IMR-90 (cell line): ENCODE measurements around the gene PRKACG. TPM values are rescaled to one million over a fixed set of nuclear protein-coding genes. Genes with fewer than 3 reads are reported as not detected.

ENCODE experiments used
- ATAC-seq: fragments of 200-7000 bp; cut with Tn5 transposase; 2 replicates; pipeline ENCODE4 v1.9.1; 2020; ENCODE audit warnings: low read depth, mild to moderate bottlenecking, moderate library complexity
- BruUV-seq: library from RNA; stranded (reverse); fragments of 400-500 nt; replicated peaks from 2 replicates; lab custom pipeline; 2021; lab: Mats Ljungman, UMichigan
- CTCF ChIA-PET: fragments of 300-600 bp; formaldehyde crosslinking; extraction: SDS; loops from one replicate; lab custom pipeline; 2021; ENCODE audit warnings: antibody characterized with exemption; lab: Yijun Ruan, JAX
- POLR2A ChIA-PET: fragments of 300-600 bp; sonication (Branson Sonifier 250); formaldehyde crosslinking; loops from one replicate; lab custom pipeline; 2022; ENCODE audit warnings: antibody characterized with exemption; ENCODE audit not compliant: unreplicated experiment; lab: Charles Lee
- DNase-seq: peaks from one replicate; pipeline ENCODE4 v3.0.0; 2013
- H2AFZ ChIP-seq: replicated peaks from 2 replicates; pipeline ENCODE3; 2013; ENCODE audit warnings: low read length, mild to moderate bottlenecking; ENCODE audit not compliant: poor library complexity
- H2AK5ac ChIP-seq: 2 replicates; pipeline ENCODE4 v1.6.1; 2013; ENCODE audit warnings: low read depth, low read length, inconsistent platforms
- H2AK9ac ChIP-seq: replicated peaks from 2 replicates; pipeline ENCODE3; 2013; ENCODE audit warnings: mild to moderate bottlenecking, low read depth, low read length, moderate library complexity; ENCODE audit not compliant: poor library complexity
- H2BK120ac ChIP-seq: 2 replicates; pipeline ENCODE4 v1.6.1; 2013; ENCODE audit warnings: low read depth, low read length, inconsistent platforms
- H2BK15ac ChIP-seq: 3 replicates; pipeline ENCODE4 v1.6.1; 2013; ENCODE audit warnings: low read depth, low read length, inconsistent platforms
- H2BK20ac ChIP-seq: 2 replicates; pipeline ENCODE4 v1.6.1; 2013; ENCODE audit warnings: low read depth, mild to moderate bottlenecking, inconsistent platforms, low read length, moderate library complexity
- H2BK5ac ChIP-seq: 2 replicates; pipeline ENCODE4 v1.6.1; 2013; ENCODE audit warnings: mild to moderate bottlenecking, low read depth, low read length, inconsistent platforms; ENCODE audit not compliant: poor library complexity, severe bottlenecking
- H3K14ac ChIP-seq: replicated peaks from 2 replicates; pipeline ENCODE4 v1.6.1; 2013; ENCODE audit warnings: low read depth, low read length, inconsistent platforms
- H3K18ac ChIP-seq: 2 replicates; pipeline ENCODE4 v1.6.1; 2013; ENCODE audit warnings: low read depth, low read length, control low read depth
- H3K23ac ChIP-seq: 2 replicates; pipeline ENCODE4 v1.6.1; 2013; ENCODE audit warnings: low read depth, low read length, inconsistent platforms
- H3K27ac ChIP-seq: 2 replicates; pipeline ENCODE4 v1.5.1; 2013; ENCODE audit warnings: mild to moderate bottlenecking, control low read depth, low read length; ENCODE audit not compliant: insufficient read depth
- H3K27me3 ChIP-seq: 2 replicates; pipeline ENCODE4 v1.6.1; 2013; ENCODE audit warnings: low read length; ENCODE audit not compliant: control insufficient read depth, insufficient read depth
- H3K36me3 ChIP-seq: 2 replicates; pipeline ENCODE4 v1.6.1; 2013; ENCODE audit warnings: low read length, mixed read lengths; ENCODE audit not compliant: control insufficient read depth, insufficient read depth
- H3K4ac ChIP-seq: 2 replicates; pipeline ENCODE4 v1.6.1; 2013; ENCODE audit warnings: low read depth, low read length, inconsistent platforms
- H3K4me1 ChIP-seq: 2 replicates; pipeline ENCODE4 v1.6.1; 2013; ENCODE audit warnings: low read length, mixed read lengths; ENCODE audit not compliant: control insufficient read depth, insufficient read depth
- H3K4me2 ChIP-seq: 2 replicates; pipeline ENCODE4 v1.6.1; 2013; ENCODE audit warnings: low read depth, mild to moderate bottlenecking, control low read depth, low read length, moderate library complexity
- H3K4me3 ChIP-seq: 2 replicates; pipeline ENCODE4 v1.5.1; 2013; ENCODE audit warnings: low read depth, mild to moderate bottlenecking, control low read depth, low read length, moderate library complexity; ENCODE audit not compliant: insufficient read depth
- H3K56ac ChIP-seq: 2 replicates; pipeline ENCODE4 v1.6.1; 2013; ENCODE audit warnings: low read length, inconsistent platforms; ENCODE audit not compliant: insufficient read depth; ENCODE audit errors: extremely low read depth
- H3K79me1 ChIP-seq, 2 experiments: 2 replicates each; pipeline ENCODE4 v1.6.1; 2013; ENCODE audit warnings: low read length in 2 of 2, inconsistent platforms in 1 of 2, low read depth in 1 of 2
- H3K9ac ChIP-seq: 2 replicates; pipeline ENCODE4 v1.6.1; 2013; ENCODE audit warnings: low read depth, low read length, control low read depth
- H3K9me1 ChIP-seq: 2 replicates; pipeline ENCODE4 v1.6.1; 2013; ENCODE audit warnings: low read length, inconsistent platforms; ENCODE audit not compliant: insufficient read depth
- H3K9me3 ChIP-seq: 2 replicates; pipeline ENCODE4 v1.6.1; 2013; ENCODE audit warnings: low read length; ENCODE audit not compliant: control insufficient read depth, insufficient read depth
- H4K20me1 ChIP-seq: 2 replicates; pipeline ENCODE4 v1.6.1; 2013; ENCODE audit warnings: low read length, inconsistent platforms; ENCODE audit not compliant: insufficient read depth
- H4K5ac ChIP-seq: 2 replicates; pipeline ENCODE4 v1.6.1; 2013; ENCODE audit warnings: mild to moderate bottlenecking, low read depth, low read length, control low read depth
- H4K8ac ChIP-seq, 2 experiments: 2 replicates each; pipeline ENCODE4 v1.6.1; 2013; ENCODE audit warnings: low read depth in 2 of 2, low read length in 2 of 2, control low read depth in 1 of 2, inconsistent platforms in 1 of 2
- H4K91ac ChIP-seq: 2 replicates; pipeline ENCODE4 v1.6.1; 2013; ENCODE audit warnings: low read depth, low read length, inconsistent platforms; ENCODE audit not compliant: insufficient read depth
- BHLHE40 ChIP-seq: fragments of 150-350 bp; IDR thresholded peaks from 2 replicates; pipeline ENCODE4 v1.6.1; 2016; ENCODE audit warnings: mild to moderate bottlenecking, low read depth, low read length
- CEBPB ChIP-seq: IDR thresholded peaks from 2 replicates; pipeline ENCODE4 v1.6.1; 2012; ENCODE audit warnings: low read depth, low read length, improper control_type of control experiment
- CHD1 ChIP-seq: IDR thresholded peaks from 2 replicates; pipeline ENCODE4 v1.6.1; 2012; ENCODE audit warnings: low read depth, low read length, improper control_type of control experiment
- CTCF ChIP-seq: conservative IDR thresholded peaks from 2 replicates; pipeline ENCODE4 v1.5.1; 2012; ENCODE audit warnings: mild to moderate bottlenecking, low read depth, low read length, improper control_type of control experiment
- ELK1 ChIP-seq: fragments of 150-350 bp; IDR thresholded peaks from 2 replicates; pipeline ENCODE4 v1.6.1; 2016; ENCODE audit warnings: low read depth, mild to moderate bottlenecking, low read length, moderate library complexity, borderline replicate concordance
- FOS ChIP-seq: fragments of 150-350 bp; IDR thresholded peaks from 2 replicates; pipeline ENCODE4 v1.6.1; 2016; ENCODE audit warnings: low read depth, low read length
- MAFK ChIP-seq: IDR thresholded peaks from 2 replicates; pipeline ENCODE4 v1.6.1; 2012; ENCODE audit warnings: low read depth, low read length, improper control_type of control experiment
- MAZ ChIP-seq: IDR thresholded peaks from 2 replicates; pipeline ENCODE4 v1.6.1; 2012; ENCODE audit warnings: low read depth, mild to moderate bottlenecking, low read length, improper control_type of control experiment, moderate library complexity, borderline replicate concordance
- MXI1 ChIP-seq: IDR thresholded peaks from 2 replicates; pipeline ENCODE4 v1.6.1; 2012; ENCODE audit warnings: low read depth, mild to moderate bottlenecking, low read length, moderate library complexity, borderline replicate concordance
- NFE2L2 ChIP-seq: fragments of 150-350 bp; IDR thresholded peaks from 2 replicates; pipeline ENCODE4 v1.6.1; 2016; ENCODE audit warnings: low read depth, mild to moderate bottlenecking, low read length
- POLR2A ChIP-seq: IDR thresholded peaks from 2 replicates; pipeline ENCODE4 v1.6.1; 2012; ENCODE audit warnings: mild to moderate bottlenecking, low read depth, low read length
- RAD21 ChIP-seq: IDR thresholded peaks from 2 replicates; pipeline ENCODE4 v1.6.1; 2012; ENCODE audit warnings: low read length, improper control_type of control experiment
- RCOR1 ChIP-seq: IDR thresholded peaks from 2 replicates; pipeline ENCODE4 v1.6.1; 2012; ENCODE audit warnings: mild to moderate bottlenecking, low read length, improper control_type of control experiment; ENCODE audit not compliant: insufficient replicate concordance
- RFX5 ChIP-seq: IDR thresholded peaks from 2 replicates; pipeline ENCODE4 v1.8.0; 2012; ENCODE audit warnings: low read depth, mild to moderate bottlenecking, low read length, moderate library complexity
- SMC3 ChIP-seq: fragments of 150-350 bp; IDR thresholded peaks from 2 replicates; pipeline ENCODE4 v1.6.1; 2016; ENCODE audit warnings: low read depth, mild to moderate bottlenecking, antibody characterized with exemption, low read length, moderate library complexity
- USF2 ChIP-seq: fragments of 150-350 bp; IDR thresholded peaks from 2 replicates; pipeline ENCODE4 v1.6.1; 2017; ENCODE audit warnings: mild to moderate bottlenecking, antibody characterized with exemption, low read length, low read depth
- WGBS, 2 experiments: methylation state at CpG; one replicate each; pipeline versions ENCODE4 v1.1.5 to v1.1.7; 2013; ENCODE audit warnings: missing lambda C conversion rate in 2 of 2; ENCODE audit not compliant: insufficient read length in 1 of 2; ENCODE audit errors: extremely low coverage in 2 of 2; 5-methylcytosine and 5-hydroxymethylcytosine counted together
- dilution Hi-C: fragments of 300-500 bp; cut with HindIII; formaldehyde crosslinking; loops from one replicate; pipeline ENCODE4 v1.14.3; 2018; ENCODE audit warnings: low sequenced_read_pairs; ENCODE audit not compliant: unreplicated experiment
- in situ Hi-C: fragments of 300-500 bp; cut with MboI; formaldehyde crosslinking; loops from 3 replicates; pipeline ENCODE4 v1.14.3; 2019; ENCODE audit warnings: low sequenced_read_pairs, inconsistent platforms, mixed read lengths
- intact Hi-C: fragments of 100-400 bp; cut with micrococcal nuclease; formaldehyde crosslinking; loops from 2 replicates; pipeline ENCODE4 v1.10.0; 2022
- polyA plus RNA-seq, 3 experiments: library from polyadenylated mRNA; depleted of rRNA; stranded (reverse); fragments of >200 nt; gene quantifications; 2 replicates each; pipeline ENCODE4 v1.2.3, GENCODE V29; 2012; ENCODE audit warnings: low replicate concordance in 1 of 3
- total RNA-seq: library from RNA; depleted of rRNA; stranded (reverse); fragments of >200 nt; gene quantifications from 2 replicates; pipeline ENCODE4 v1.2.3, GENCODE V29; 2012

The PRKACG gene
- total and polyA plus RNA-seq, 2 of the 4 experiments (the other 2 are of a cell fraction) = not detected

- ATAC-seq = no peak; the same call in 1 of the 2 replicates
- in situ Hi-C loops (no loop called here), dilution Hi-C loops (no loop called here), intact Hi-C loops (loop anchor here (5.0 kb wide), 2 partner anchors 86 to 156 kb away; no protein-coding TSS in a partner anchor)
- no peaks in the 10 kb centered on the region for H4K20me1 ChIP-seq
- H2AK9ac ChIP-seq = peak overlapping the region; percentile 18
- H3K23ac ChIP-seq = peak overlapping the region; percentile 96
- peaks cover 22 to 36% of the 10 kb centered on the region in 2 experiments for H3K79me1 ChIP-seq
- H2BK120ac ChIP-seq = no peak overlapping the region
- H3K4me3 ChIP-seq = peak overlapping the region; percentile 87
- TF ChIP-seq NFE2L2 (no peak), SMC3 (no peak), RFX5 (no peak), CHD1 (no peak), POLR2A (no peak), RCOR1 (no peak), BHLHE40 (no peak), CTCF (no peak), MXI1 (no peak), FOS (no peak), RAD21 (no peak), USF2 (no peak), MAFK (no peak), CEBPB (no peak), MAZ (no peak), ELK1 (no peak)
- no peak overlapping the region for H2AK5ac ChIP-seq
- peak overlapping the region; percentile 81; the same call in 1 of the 2 replicates for H4K91ac ChIP-seq
- H3K9me1 ChIP-seq = no peaks in the 10 kb centered on the region
- H4K8ac ChIP-seq = peak overlapping the region; percentile 92 to 95
- H3K36me3 ChIP-seq = no peaks in the 10 kb centered on the region
- H3K4me2 ChIP-seq = peak overlapping the region; percentile 83
- H3K27ac ChIP-seq = peak overlapping the region; percentile 91
- POLR2A ChIA-PET = no interaction called here
- H3K9ac ChIP-seq = peak overlapping the region; percentile 97
- DNase-seq = peak; percentile 13
- no peaks in the 10 kb centered on the region for H3K27me3 ChIP-seq
- H2BK5ac ChIP-seq = peak overlapping the region; percentile 76
- peak overlapping the region; percentile 98 for H3K14ac ChIP-seq
- 0 out of 3 replicates have a peak overlapping the region, but pooled peaks have one; percentile 3 for H2BK15ac ChIP-seq
- H3K56ac ChIP-seq = peak overlapping the region; percentile 86
- H3K18ac ChIP-seq = peak overlapping the region; percentile 75; the same call in 1 of the 2 replicates
- no peaks in the 10 kb centered on the region for H3K9me3 ChIP-seq
- H3K4me1 ChIP-seq = peaks cover 2% of the 10 kb centered on the region; the same call in 1 of the 2 replicates
- CTCF ChIA-PET = interaction anchor here (1.0 to 1.9 kb wide), 5 partner anchors 10 to 162 kb away, joined by 4 to 12 read pairs (median 4); no protein-coding TSS in a partner anchor
- H4K5ac ChIP-seq = peak overlapping the region; percentile 80
- no CpG with 5 or more reads among the region's 14 CpGs for WGBS, 2 experiments
- peak overlapping the region; percentile 100 for H2AFZ ChIP-seq
- BruUV-seq = no TSS peak
- H3K4ac ChIP-seq = peak overlapping the region; percentile 91
- H2BK20ac ChIP-seq = no peak overlapping the region
Observed at GRCh38 chr9:69036309-69036708, 22.4 kb upstream of the PRKACG start.
